Colonic mucosa (tissue), 4 donors: Measurements from ENCODE around the gene GZF1. TPM values are rescaled to one million over a fixed set of nuclear protein-coding genes. Genes with fewer than 3 reads are reported as not detected.

Source experiments
- DNase-seq: peaks from one replicate; pipeline ENCODE4 v3.0.0-alpha.2; 2020
- H3K27ac ChIP-seq: fragments of 200-600 bp; one replicate; pipeline ENCODE4 v1.8.0; 2021
- H3K27me3 ChIP-seq: fragments of 200-600 bp; one replicate; pipeline ENCODE4 v1.8.0; 2021
- H3K36me3 ChIP-seq: fragments of 200-600 bp; one replicate; pipeline ENCODE4 v1.8.0; 2021
- H3K4me1 ChIP-seq: fragments of 200-600 bp; one replicate; pipeline ENCODE4 v1.8.0; 2021; ENCODE audit warnings: mild to moderate bottlenecking
- H3K4me3 ChIP-seq: fragments of 200-600 bp; one replicate; pipeline ENCODE4 v1.8.0; 2021
- H3K9ac ChIP-seq, 2 donors: one replicate each; pipeline ENCODE4 v1.7.0; 2013; ENCODE audit warnings: control low read depth in 2 of 2, low read depth in 2 of 2, low read length in 2 of 2
- H3K9me3 ChIP-seq: fragments of 200-600 bp; one replicate; pipeline ENCODE4 v1.8.0; 2021
- intact Hi-C: fragments of 100-400 bp; cut with DNase I; formaldehyde crosslinking; loops from one replicate; pipeline ENCODE4 v1.14.1; 2022
- total RNA-seq, 2 donors: library from RNA; stranded (reverse); fragmentation: NEBNext Ultra II Directional in 1 of 2; extraction: Animal tissue kit (Norgen Biotek cat#: 25700) in 1 of 2; gene quantifications; one replicate each; pipeline ENCODE4 v1.2.1, GENCODE V29; 2021
- TF ChIP-seq, protein P1 (sequence below): fragments of 200-600 bp; IDR thresholded peaks from one replicate; pipeline ENCODE4 v1.8.0; 2022; ENCODE audit warnings: antibody characterized with exemption, mild to moderate bottlenecking
- donor health status: healthy.
- donor health status: DM: no; HTN: no; CAD: no.
- donor health status: DM: no; HTN: no; CAD: no.

The GZF1 gene
- total RNA-seq, 2 donors from 2014 or later, result 8.5 to 9.6 TPM

DNA sequence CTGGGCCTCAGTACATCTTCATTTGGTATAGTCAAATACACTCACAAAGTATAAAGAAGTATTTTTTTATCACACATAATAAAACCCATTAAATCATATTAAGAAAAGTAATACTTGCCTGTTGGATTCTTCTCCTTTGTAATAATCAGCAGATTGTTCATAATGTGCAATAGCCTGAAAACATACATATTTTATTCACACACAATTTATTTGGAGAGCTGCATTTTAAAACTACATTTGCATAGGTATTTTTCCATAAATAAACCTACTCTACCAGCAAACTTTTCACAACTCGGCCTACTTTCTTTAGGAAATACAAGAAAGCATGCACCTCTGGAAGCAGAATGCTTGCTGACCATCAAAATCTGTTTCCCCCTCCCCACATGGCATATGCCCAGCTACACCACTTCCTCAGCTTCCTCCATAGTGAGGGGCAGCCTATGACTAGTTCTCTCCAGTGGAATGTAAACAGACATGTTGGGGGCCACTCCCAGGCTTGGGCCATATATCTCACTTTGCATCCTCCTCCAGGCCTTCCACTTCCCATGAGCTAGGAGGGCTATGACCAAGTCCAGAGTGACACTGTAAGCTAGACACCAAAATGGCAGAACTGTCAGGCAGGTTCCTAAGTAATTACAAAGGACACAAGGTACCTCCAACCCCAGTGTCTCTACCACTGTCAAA is 28.3 kb downstream of the GZF1 start:
- H3K4me3 ChIP-seq, result no peak overlapping the region
- H3K4me1 ChIP-seq, result peaks cover 4% of the 10 kb centered on the region
- H3K9me3 ChIP-seq, result no peaks in the 10 kb centered on the region
- H3K9ac ChIP-seq, result no peak overlapping the region
- no peak for DNase-seq
- no peaks in the 10 kb centered on the region for H3K27me3 ChIP-seq
- peaks cover 4% of the 10 kb centered on the region for H3K36me3 ChIP-seq
- intact Hi-C loops, result no loop called here
- TF ChIP-seq, protein P1, sequence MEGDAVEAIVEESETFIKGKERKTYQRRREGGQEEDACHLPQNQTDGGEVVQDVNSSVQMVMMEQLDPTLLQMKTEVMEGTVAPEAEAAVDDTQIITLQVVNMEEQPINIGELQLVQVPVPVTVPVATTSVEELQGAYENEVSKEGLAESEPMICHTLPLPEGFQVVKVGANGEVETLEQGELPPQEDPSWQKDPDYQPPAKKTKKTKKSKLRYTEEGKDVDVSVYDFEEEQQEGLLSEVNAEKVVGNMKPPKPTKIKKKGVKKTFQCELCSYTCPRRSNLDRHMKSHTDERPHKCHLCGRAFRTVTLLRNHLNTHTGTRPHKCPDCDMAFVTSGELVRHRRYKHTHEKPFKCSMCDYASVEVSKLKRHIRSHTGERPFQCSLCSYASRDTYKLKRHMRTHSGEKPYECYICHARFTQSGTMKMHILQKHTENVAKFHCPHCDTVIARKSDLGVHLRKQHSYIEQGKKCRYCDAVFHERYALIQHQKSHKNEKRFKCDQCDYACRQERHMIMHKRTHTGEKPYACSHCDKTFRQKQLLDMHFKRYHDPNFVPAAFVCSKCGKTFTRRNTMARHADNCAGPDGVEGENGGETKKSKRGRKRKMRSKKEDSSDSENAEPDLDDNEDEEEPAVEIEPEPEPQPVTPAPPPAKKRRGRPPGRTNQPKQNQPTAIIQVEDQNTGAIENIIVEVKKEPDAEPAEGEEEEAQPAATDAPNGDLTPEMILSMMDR, result no peak
- no peak overlapping the region for H3K27ac ChIP-seq

GRCh38 chr20:23391707-23392310 is 29.8 kb downstream of the GZF1 start:
- H3K4me3 ChIP-seq, result no peak overlapping the region
- no peak overlapping the region for H3K27ac ChIP-seq
- H3K4me1 ChIP-seq, result peaks cover 4% of the 10 kb centered on the region
- H3K36me3 ChIP-seq, result peaks cover 4% of the 10 kb centered on the region
- intact Hi-C loops, result no loop called here
- H3K9ac ChIP-seq, result no peak overlapping the region
- TF ChIP-seq, protein P1, result no peak
- no peaks in the 10 kb centered on the region for H3K9me3 ChIP-seq
- no peaks in the 10 kb centered on the region for H3K27me3 ChIP-seq
- no peak for DNase-seq

DNA sequence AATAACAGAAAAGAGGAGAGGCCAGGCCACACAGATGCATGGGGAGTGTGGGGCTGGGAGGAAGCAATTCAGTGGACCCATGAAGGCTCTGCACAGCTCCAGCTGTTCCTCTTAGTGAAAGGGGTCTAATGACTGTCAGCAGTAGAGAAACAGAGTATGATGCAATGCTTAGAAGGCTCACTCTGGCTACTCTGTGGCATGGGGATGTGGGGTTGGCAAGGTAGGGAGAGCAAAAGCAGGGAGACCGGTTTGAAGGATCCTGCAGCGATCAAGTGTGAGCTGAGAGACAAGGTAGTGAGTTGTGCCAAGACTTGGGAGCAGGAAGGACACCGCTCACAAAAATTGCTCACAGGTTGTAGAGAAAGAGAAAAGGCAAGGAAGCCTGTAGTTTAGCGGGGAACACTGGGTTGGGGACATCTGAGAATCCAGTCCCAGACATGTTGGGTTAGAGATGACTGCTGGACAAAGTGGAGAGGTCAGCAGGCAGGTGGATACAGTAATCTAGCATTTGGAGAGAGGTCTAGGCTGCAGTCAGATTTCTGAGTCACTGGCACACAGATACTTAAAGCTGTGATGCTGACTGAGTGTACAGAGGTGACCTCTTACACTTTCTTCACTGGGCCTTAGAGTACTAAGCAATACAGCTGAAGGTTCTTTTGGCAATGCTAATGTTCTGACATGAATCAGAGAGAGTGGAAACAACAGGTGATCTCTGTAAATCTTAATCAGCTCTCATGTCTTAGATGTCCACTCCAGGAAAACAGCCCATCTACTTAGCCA is 32.2 kb downstream of the GZF1 start:
- H3K4me1 ChIP-seq, result no peaks in the 10 kb centered on the region
- no peak overlapping the region for H3K4me3 ChIP-seq
- no peaks in the 10 kb centered on the region for H3K9me3 ChIP-seq
- intact Hi-C loops, result no loop called here
- no peak overlapping the region for H3K9ac ChIP-seq
- H3K27ac ChIP-seq, result no peak overlapping the region
- DNase-seq, result no peak
- peaks cover 4% of the 10 kb centered on the region for H3K36me3 ChIP-seq
- no peaks in the 10 kb centered on the region for H3K27me3 ChIP-seq
- TF ChIP-seq, protein P1, result no peak

- no peaks in the 10 kb centered on the region for H3K4me1 ChIP-seq
- no peaks in the 10 kb centered on the region for H3K9me3 ChIP-seq
- intact Hi-C loops, result no loop called here
- H3K27ac ChIP-seq, result no peak overlapping the region
- no peak overlapping the region for H3K4me3 ChIP-seq
- no peaks in the 10 kb centered on the region for H3K27me3 ChIP-seq
- TF ChIP-seq, protein P1, result no peak
- no peak overlapping the region for H3K9ac ChIP-seq
- DNase-seq, result no peak
- peaks cover 4% of the 10 kb centered on the region for H3K36me3 ChIP-seq
Observed at GRCh38 chr20:23396950-23397627, 35.1 kb downstream of the GZF1 start.

- TF ChIP-seq, protein P1, result no peak
- H3K9ac ChIP-seq, result no peak overlapping the region
- no peak overlapping the region for H3K27ac ChIP-seq
- peaks cover 4% of the 10 kb centered on the region for H3K36me3 ChIP-seq
- no peaks in the 10 kb centered on the region for H3K9me3 ChIP-seq
- no peaks in the 10 kb centered on the region for H3K27me3 ChIP-seq
- no peak overlapping the region for H3K4me3 ChIP-seq
- no peaks in the 10 kb centered on the region for H3K4me1 ChIP-seq
- intact Hi-C loops, result no loop called here
- no peak for DNase-seq
Observed at GRCh38 chr20:23397961-23398360, 36.0 kb downstream of the GZF1 start.
